ENCODE measurements around the gene WASL.

GRCh38 chr7:123789206-123789784 lies 40.5 kb upstream of the WASL start:
- TF ChIP-seq POLR2A (IDR thresholded peaks at IDR 0.05; ENCODE audit: low read depth, low read length) (no peak), TAF1 (IDR thresholded peaks at IDR 0.05; ENCODE audit: borderline replicate concordance, low read depth, low read length) (no peak)

Data from GM12892 (cell line).